Body of pancreas (tissue), 4 donors: ENCODE measurements around the gene CDH15.

Source experiments
- CTCF ChIP-seq, 7 experiments: fragments of 450-650 bp in 4 of 7; fragments of 200-600 bp in 3 of 7; sonication (generic) in 3 of 7; IDR thresholded peaks; one replicate each; pipeline ENCODE4 v1.5.1; 2016 to 2019; ENCODE audit warnings: antibody characterized with exemption in 7 of 7
- POLR2A ChIP-seq, 3 donors: fragments of 450-650 bp; IDR thresholded peaks; one replicate each; pipeline ENCODE4 v1.6.1; 2016; ENCODE audit warnings: antibody characterized with exemption in 3 of 3, mild to moderate bottlenecking in 2 of 3

DNA sequence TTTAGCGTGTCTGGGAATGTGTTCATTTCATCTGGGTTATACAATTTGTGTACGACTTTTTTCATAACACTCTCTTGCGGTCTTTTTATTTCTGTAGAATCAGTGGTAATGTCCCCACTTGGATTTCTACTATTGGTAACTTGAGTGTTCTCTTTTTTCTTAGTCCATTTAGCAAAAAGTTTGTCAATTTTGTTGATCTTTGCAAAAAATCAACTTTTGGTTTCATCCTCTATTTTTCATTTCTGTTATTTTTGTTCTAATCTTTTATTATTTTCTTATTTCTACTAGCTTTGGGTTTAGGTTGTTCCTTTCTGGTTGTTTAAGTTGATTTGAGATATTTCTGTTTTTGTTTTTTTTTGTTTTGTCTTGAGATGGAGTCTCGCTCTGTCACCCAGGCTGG is 36.4 kb downstream of the CDH15 start:
- TF ChIP-seq POLR2A (IDR thresholded peaks at IDR 0.05) (no peak), CTCF (IDR thresholded peaks at IDR 0.05) (no peak)
